ENCODE results near the gene WNT5A.

The WNT5A gene

DNA sequence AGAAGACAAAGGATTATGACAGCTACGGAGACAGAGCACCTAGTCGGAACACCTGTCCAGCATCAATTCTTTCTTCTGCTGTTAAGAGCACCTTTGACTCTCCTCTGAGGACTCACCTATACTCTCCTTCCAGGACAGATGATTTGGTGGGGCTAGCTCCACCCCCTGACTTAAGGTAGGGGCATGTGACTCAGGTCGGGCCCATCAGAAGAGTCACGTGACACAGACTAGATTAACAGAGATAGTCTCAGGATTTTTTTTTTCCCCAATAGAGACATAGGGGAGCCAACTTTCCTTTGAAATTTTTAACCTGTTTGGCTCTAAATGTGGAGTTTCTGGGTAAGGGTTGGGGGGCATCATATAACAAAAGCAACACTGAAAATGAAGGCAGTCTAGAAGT is 11.4 kb upstream of the WNT5A start:
- no peak overlapping the region for H3K27ac ChIP-seq
- POLR2A ChIA-PET (ENCODE audit: low non-redundant PET): no interaction called here
- TF ChIP-seq, protein P1, sequence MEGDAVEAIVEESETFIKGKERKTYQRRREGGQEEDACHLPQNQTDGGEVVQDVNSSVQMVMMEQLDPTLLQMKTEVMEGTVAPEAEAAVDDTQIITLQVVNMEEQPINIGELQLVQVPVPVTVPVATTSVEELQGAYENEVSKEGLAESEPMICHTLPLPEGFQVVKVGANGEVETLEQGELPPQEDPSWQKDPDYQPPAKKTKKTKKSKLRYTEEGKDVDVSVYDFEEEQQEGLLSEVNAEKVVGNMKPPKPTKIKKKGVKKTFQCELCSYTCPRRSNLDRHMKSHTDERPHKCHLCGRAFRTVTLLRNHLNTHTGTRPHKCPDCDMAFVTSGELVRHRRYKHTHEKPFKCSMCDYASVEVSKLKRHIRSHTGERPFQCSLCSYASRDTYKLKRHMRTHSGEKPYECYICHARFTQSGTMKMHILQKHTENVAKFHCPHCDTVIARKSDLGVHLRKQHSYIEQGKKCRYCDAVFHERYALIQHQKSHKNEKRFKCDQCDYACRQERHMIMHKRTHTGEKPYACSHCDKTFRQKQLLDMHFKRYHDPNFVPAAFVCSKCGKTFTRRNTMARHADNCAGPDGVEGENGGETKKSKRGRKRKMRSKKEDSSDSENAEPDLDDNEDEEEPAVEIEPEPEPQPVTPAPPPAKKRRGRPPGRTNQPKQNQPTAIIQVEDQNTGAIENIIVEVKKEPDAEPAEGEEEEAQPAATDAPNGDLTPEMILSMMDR (conservative IDR thresholded peaks at IDR 0.05; ENCODE audit: low read depth): no peak
- CTCF ChIA-PET: interaction anchor here (0.6 kb wide), 1 partner anchor 12 kb away, joined by 4 read pairs; no protein-coding TSS in a partner anchor
- DNase-seq (ENCODE audit: low spot score): no peak

DNA sequence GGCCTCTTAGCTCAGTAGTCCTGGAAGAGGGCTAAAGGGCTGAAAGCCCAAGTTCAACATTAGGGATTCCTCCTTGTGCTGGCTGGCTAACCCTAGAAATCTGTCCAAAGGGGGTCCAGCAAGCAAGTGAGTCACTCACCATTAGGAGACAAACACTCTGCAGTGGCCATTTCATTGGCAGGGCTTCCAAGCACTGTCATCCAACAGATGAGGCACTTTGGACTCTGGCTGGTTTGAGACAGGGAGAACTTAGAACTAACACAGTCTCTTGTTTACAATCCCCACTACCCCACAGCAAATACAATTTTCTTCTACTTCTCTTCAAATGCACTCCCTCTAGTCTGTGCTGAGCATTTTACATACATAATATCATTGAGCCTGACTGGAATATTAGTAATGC is 10.1 kb upstream of the WNT5A start:
- no peak for DNase-seq (ENCODE audit: low spot score)
- ChIA-PET CTCF (no interaction called here), POLR2A (ENCODE audit: low non-redundant PET) (no interaction called here)
- TF ChIP-seq, protein P1 (conservative IDR thresholded peaks at IDR 0.05; ENCODE audit: low read depth): no peak
- H3K27ac ChIP-seq: no peak overlapping the region

DNA sequence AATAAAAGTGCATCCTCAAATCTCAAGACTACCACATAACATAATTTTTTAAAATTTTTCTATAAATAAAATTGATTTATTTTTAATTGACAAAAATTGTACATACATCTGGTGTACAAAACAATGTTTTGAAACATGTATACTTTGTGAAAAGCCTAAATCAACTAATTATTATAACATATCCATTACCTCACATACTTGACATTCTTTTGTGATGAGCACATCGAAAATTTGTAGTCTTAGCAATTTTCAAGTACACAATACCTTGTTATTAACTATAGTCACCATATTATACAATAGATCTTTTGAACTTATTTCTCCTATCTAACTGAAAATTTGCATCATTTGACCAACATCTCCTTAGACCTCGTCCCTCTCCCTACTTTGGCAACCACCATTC is 7.9 kb upstream of the WNT5A start:
- CTCF ChIA-PET: no interaction called here
- TF ChIP-seq, protein P1 (conservative IDR thresholded peaks at IDR 0.05; ENCODE audit: low read depth): no peak

DNA sequence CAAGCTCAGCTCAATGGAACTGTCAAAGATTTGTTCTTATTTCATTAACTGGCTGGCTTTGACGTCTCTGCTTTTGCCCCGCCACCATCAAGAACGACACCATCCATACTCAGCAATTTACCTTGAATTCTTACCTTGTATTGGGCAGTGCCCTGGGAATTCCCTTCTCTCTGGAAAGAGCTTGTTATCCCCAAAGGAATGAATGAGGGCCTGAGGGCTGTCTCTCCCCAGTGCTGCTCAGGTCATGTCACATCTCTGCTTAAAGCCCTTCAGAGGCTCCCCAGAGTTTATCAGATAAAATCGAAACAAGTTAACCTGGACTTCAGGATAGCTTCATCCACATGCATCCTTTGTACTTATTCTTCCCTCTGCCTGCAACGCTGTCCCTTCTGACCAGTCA is 5.9 kb upstream of the WNT5A start:
- ChIA-PET CTCF (no interaction called here), POLR2A (ENCODE audit: low non-redundant PET) (no interaction called here)
- TF ChIP-seq, protein P1 (conservative IDR thresholded peaks at IDR 0.05; ENCODE audit: low read depth): no peak
- H3K27ac ChIP-seq: no peak overlapping the region
- no peak for DNase-seq (ENCODE audit: low spot score)

More for the DNA sequence above, 7.9 kb upstream of the WNT5A start:
- DNase-seq (ENCODE audit: low spot score): no peak
- POLR2A ChIA-PET (ENCODE audit: low non-redundant PET): no interaction called here
- no peak overlapping the region for H3K27ac ChIP-seq

DNA sequence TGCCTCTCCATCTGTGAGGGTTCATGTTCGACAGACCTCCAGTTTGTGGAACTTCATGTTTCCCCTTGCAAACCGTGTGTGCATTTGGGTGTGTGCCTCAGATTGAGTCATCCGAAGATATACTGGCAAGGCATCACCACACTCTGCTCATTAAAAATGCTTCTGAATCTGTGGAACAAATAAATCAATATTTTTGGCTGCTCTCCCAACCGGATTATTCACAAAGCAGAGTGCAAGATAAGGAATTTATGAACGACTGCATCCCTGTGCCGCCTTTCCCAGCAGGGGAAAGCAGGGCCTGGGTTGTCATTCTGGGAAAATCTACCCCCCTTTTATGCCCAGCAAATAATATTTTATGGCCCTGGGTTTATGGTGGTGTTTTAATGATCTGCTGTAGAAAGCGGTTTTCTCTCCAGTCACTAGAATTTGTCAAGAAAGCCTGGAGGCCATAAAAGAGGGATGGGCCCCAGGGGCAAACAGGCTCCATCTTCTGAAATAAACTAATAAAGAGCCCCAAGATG is 4.2 kb upstream of the WNT5A start:
- TF ChIP-seq, protein P1 (conservative IDR thresholded peaks at IDR 0.05; ENCODE audit: low read depth): no peak
- ChIA-PET CTCF (no interaction called here), POLR2A (ENCODE audit: low non-redundant PET) (no interaction called here)
- peak overlapping the region; percentile 72 for H3K27ac ChIP-seq
- DNase-seq (ENCODE audit: low spot score): peak; percentile 21

DNA sequence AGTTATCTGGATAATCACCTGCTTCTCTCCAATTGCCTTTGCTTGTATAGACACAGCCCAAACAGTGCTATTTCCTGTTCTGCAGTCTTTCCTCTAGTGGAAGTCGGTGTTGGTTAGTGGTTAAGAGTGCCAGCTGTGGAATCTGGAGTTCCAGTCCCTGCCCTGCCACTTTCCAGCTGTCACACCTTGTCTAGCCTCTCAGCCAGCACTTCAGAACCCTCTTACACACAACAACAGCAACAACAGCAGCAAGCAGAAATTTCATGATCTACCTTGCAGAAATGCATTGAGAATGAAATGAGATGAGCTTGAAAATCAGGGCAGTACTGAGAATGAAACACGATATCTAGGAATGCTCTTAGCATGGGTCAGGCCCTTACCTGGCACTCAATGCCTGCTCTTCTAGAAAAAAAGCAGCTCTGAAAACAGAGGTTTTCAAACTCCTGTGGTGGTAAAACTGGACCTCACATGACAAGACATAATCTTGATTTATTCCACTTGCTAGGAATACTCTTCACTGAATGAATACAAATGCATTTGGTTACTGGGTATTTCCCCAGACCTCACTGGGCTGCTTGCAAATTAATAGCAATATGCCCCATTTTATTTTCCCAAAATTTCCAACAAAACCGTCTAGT is 3.3 kb upstream of the WNT5A start:
- POLR2A ChIA-PET (ENCODE audit: low non-redundant PET): no interaction called here

More for the DNA sequence above, 3.3 kb upstream of the WNT5A start:
- CTCF ChIA-PET: interaction anchor here (0.7 kb wide), 1 partner anchor 17 kb away, joined by 3 read pairs; no protein-coding TSS in a partner anchor
- peak overlapping the region; percentile 87 for H3K27ac ChIP-seq
- TF ChIP-seq, protein P1 (conservative IDR thresholded peaks at IDR 0.05; ENCODE audit: low read depth): no peak
- no peak for DNase-seq (ENCODE audit: low spot score)

Data from RWPE1 (cell line).